DMS53 (cell line): ENCODE data around the gene SCP2.
A peak's percentile ranks its signal among the peaks of the same experiment; 100 is the strongest.

Experiments
- DNase-seq: peaks from one replicate; lab custom pipeline; 2025; lab: John Stamatoyannopoulos, UW

SCP2 gene

DNA sequence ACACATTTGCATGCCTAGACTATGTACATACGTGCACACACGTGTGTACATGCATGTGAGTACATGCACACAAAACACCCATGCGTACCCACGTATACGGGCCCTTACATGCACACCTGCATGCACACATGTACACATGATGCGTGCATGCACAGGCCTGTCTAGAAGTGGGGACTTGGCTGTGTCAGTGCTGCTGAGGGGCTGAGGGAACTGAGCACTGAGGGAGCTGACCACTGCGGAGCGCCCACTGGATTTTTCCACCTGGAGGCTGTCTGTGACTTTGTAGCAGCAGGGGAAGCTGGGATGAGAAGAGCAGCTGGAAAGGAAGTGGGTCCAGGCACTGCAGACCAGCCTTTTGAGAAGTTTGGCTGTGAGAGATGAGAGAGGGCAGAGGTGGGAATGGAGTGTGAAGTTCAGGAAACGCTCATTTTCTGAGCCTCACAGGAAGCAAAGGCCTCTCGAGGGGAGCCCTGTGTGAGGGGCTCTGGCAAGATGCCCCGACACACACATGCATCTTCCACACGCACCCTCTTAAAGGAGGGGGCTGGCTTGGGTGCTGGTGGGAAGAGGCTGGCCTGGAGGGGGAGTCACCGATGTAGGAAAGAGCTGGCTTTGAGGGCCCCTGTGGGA, 155.9 kb downstream of the SCP2 start:
- no peak for DNase-seq

DNA sequence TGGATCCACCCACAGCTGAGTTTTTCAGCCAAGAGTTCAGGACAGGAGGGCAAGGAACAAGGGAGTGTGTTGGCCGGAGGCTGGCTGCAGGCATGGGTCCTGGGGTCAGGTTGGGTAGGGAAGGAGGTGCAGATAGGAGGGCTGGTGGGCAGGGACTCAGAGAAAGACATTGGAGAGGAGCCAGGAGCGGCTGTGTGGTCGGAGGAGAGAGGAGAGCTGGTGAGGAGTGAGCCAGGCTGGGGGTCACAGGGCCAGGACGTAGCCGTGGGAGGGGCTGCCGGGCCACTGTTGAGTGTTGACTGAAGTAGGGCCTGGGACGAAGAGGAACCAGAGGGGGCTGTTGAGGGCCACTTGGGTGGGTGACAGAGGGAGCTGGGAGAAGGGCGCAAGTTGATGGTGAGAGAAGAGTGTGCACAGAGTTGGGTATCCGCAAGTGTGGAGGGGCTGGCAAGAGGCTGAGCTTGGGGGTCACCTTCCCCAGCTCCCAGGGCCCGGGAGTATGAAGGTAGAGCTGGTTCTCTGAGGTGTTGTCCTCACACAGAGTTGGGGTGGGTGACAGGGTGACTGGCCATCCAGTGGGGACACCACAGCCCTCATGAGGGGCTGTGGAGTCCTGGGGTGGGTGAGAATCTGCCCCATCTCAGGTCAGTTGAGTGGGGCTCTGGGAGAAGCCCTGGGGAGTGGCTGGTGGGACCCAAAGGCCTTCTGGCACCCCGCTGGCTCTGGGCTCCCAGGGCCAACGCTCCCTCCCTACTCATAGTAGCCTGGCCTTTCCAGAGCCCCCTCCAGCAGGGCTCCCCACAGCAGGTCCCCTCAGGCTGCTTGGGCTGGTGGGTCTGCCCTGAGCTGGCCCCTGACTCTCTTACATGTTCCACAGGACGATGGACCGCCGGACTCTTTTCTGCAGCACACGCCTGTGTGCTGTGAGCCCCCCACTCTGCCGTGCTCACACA, 156.8 kb downstream of the SCP2 start:
- no peak for DNase-seq

DNA sequence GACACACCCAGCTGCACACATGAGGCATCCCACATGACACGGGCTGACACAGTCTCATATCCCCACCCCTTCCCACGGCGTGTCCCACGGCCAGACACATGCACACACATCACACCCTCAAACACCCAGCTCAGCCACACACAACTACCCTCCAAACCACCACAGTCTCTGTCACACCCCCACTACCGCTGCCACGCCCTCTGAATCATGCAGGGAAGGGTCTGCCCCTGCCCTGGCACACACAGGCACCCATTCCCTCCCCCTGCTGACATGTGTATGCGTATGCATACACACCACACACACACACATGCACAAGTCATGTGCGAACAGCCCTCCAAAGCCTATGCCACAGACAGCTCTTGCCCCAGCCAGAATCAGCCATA, 157.5 kb downstream of the SCP2 start:
- DNase-seq = no peak

DNA sequence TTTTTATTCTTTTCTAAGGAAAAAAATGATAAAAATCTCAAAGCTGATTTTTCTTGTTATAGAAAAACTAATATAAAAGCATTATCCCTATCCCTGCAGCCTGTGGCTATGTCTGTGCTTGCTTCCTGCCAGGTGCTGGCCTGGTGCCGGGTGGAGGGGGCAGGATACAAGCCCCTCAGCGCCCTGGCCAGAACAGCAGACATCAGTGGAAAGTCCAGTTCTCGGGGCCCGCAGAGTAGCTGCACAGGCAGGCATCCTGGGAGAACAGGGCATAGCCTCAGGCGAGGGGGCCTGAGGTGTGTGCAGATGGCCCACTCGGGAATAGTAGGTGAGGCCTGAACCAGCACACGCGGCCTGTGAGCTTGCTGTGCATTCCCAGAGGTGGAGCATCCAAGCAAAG, 158.3 kb downstream of the SCP2 start:
- no peak for DNase-seq

DNA sequence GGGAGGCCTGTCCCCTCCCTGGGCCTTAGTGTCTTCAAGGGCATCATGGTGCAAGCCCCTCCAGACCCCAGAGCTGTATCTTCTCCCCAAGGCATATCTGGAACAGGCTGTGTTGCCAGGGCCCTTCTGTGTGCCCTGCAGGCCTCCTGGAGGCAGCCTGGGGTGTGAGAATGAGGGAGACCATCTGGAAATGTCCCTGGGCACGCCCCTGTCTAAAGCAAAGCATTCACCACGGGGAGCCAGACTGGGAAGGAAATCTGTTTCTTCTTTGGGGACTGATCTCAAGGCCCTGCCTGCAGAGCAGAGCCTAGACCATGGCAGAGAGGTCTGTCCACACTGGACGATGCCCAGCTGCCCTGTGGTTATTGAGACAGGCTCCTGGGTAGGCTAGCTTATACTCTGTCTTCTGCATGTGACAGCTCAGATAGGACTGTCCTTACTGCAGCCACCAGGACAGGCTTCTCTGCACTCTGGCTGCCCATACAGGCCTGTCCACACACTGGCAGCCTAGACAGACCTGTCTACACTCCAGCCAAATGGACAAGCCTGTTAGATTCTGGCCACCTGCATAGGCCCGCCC, 159.5 kb downstream of the SCP2 start:
- no peak for DNase-seq

DNA sequence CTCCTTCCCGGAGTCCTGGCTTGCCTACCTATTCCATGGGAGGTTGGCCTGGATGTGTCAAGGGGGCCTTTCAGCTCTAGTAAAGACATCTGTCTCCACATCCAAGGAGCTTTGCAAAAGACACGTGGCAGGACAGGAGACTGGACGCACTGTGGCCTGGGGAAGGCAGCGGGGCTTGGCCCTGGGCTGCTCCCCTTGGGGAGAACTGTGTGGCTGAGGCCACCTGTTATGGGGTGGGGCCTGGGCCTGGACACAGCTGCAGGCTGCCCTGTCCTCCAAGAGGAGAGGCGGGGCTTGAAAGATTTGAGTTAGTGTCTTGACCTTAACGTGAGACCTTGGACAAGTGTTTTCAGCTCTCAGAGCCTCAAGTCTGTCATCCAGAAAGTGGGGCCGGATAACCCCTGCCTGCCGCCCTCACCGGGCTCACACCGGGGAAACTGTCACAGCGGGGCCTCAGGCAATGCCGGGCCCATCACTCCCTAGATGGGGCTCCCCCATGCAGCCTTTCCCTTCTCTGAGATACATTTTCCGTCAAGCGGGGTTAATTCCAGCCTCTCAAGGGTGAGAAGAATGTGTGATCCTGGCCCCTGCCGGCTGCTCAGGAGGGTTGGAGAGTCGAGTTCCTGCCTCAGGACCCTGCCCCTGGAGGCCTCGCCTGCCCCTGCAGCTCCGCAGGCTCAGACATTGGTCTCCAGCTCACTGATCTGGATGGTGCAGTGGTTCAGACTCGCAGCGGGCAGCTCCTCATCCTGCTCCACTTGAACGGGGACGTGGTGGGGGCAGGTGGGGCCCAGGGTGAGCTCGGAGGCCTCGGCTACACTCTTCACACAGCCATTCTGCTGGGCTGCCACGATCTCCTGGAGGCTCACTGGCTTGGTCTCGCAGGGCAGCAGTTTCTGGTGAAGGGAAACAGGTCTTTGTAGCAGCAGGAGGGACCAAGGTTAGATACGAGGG, 160.5 kb downstream of the SCP2 start:
- no peak for DNase-seq

DNA sequence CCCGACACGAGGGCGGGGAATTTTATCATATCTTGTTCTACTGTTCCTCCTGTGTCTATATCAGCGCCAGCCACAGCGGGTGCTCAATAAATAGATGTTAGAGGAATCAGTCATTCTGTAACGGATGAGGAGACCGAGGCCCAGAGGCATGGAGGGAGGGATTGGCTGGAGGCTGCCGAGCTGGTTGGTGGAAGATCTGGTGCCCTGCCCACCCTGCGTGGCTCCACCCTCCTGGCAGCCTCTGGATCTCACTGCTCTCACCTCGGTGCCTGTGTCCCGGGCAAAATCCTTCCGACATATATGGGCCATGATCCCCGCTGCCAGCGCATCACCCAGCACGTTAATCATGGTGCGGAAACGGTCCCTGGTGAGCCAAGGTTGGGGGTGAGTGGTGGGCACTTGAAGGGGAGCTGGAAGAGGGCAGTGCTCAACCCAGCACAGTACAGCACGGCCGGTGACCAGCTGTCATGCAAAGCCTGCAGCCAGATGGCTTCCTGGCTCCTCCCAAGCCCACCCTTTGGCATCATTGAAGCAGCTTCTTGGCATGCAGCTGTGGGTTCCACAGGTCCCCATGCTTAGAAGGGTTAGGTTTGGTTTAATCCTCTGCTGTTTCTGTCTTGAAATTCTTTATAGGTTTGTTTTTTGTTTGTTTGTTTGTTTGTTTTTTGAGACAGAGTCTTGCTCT, 161.7 kb downstream of the SCP2 start:
- no peak for DNase-seq

DNA sequence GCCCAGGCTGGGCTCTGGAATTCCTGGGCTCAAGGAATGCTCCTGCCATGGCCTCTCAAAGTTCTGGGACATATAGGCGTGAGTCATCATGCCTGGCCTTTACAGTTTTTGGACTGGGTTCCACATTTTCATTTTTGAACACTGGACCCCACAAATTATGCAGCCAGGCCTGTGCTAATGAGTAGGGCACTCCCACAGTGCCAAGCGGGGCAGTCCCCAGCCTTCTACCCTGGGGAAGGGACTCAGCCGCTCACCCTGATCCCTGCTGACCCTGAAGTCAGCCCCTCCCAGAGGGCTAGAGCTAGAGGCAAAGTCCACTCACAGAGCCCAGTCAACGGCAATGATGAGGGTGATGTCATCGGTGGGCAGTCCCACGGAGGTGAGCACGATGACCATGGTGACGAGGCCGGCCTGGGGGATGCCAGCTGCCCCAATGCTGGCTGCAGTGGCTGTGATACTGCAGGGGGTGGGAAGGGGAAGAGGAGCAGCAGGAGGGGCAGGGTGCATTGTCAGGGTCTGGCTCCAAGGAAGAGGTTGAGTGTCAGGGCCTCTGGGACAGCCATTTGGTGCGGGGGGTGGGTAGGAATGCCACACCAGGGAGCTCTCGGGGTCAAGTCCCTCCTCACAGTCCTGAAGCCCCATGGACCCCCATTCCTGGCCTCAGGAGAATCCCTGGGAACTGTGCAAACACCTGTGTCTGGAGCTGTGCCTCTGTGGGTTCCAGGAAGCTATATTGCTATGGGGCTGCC, 162.6 kb downstream of the SCP2 start:
- DNase-seq = peak; percentile 52

DNA sequence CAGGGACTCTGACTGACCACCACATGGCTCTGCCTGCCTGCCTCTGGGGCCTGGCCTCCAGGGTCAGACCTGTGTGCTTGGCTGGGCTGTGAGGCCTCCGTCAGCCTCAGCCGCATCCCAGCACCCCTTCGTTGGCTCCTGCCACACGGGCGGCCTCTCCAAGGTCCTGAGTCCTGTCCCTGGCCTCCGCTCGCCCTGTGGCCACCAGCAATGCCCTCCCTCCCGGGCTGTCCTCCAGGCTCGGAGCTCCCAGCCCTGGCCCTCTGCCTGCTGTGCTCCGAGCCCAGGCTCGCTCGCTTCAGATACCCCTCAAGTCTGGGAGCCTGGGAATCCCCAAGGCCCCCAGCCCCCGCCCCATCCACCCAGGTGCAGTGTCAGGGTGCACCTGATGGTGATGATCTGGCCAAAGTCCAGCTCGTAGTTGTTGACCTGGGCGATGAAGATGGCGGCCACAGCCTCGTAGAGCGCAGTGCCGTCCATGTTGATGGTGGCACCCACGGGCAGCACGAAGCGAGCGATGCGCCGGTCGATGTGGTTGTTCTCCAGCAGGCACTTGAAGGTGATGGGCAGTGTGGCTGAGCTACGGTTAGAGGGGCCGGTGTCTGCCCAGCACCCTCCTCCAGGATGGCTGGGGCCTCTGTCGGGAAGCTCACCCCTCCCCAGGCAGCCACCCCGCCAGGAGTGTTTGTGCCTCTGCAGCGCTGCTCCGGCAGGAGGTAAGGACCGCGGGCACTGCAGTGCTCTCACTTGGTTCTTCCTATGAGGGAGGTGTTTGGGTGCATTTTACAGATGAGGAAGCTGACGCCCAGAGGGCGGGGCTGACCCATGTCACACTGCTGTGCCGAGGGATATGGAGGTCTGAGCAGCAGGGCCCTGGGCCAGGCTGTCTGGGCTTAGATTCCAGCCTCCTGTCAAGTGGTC, 163.4 kb downstream of the SCP2 start:
- DNase-seq = peak; percentile 73

DNA sequence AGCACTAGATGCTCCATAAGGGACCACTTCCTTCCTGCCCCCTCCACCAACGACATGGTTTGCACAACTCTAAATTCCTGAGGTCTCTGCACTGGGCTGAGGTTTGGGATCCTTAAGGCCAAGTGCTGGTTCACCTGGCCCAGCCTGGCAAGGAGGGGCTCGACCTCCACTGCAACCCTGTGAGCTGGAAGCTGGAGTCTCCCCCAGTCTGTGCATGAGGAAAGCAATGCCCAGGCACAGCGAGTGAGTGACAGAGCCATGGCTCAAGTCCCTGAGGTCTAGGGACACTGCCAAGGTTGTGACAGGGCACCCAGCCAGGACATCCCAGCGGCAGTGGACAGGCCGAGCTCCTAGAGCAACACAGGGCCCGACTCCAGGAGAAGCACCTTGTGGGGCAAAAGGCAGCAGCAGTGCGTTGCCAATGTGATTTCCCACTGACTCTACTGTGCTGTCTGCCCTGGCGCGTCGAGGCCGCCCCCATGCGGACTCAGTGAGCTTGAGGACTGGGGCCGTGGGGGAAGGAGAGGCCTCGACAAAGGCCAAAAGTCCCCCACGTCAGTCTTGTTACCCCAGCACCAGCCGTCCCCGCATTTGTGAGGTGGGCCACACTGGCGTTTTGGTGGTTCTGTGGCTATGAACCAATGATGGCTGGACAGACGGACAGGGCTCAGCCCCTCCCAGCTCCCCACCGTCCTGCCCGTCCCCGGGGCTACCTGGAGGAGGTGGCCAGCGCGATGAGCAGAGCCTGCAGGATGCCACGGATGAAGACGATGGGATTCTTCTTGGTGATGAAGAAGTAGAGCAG, 165.0 kb downstream of the SCP2 start:
- DNase-seq = no peak

DNA sequence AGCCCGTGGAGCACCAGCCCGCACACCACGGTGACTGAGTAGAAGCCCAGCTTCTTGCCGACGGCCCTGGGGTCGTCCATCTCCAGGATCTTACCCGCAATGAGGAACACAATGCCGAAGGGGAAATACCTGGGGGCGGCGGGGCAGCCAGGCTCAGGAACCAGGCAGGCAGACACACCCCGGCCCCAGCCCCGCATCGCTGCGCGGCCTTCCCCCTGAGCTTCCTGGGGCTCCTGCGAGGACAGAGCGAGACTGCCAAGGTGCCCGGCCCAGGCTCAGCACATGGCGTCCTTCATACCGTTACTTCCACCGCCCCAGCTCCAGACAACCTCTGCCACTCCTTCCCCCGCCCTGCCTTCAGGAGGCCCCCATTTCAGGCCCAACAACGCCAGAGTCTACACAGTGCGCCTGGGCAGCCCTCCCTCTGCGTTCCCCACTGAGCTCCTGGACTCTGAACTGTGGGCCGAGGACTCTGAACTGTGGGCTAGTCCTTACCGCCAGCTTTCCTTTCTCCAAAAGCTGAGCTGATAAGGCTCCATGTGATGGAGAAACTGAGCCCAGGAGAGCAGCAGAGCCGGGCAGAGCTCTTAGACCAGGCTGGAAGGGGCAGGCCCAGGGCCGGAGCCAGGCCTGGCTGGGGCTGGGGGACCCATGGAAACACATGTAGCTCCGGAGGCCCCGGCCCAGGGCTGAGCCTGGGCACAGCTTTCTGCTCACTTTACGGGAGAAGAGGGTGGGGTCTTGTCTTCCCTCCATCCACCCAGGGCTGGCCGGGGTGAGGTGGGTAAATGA, 165.8 kb downstream of the SCP2 start:
- no peak for DNase-seq

DNA sequence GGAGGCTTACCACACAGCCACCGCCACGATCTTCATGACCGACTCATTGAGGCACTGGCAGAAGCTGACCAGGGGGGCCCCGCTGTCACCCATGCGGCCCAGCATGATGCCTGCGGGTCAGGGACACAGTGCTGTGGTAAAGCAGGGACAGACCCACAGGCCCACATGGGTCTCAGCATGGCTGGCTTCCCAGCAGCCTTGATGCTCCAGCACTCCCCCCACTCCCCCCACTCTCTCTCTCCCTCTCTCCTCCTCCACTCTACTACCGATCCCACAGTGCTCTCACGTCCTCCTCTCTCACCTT, 166.3 kb downstream of the SCP2 start:
- DNase-seq = no peak

DNA sequence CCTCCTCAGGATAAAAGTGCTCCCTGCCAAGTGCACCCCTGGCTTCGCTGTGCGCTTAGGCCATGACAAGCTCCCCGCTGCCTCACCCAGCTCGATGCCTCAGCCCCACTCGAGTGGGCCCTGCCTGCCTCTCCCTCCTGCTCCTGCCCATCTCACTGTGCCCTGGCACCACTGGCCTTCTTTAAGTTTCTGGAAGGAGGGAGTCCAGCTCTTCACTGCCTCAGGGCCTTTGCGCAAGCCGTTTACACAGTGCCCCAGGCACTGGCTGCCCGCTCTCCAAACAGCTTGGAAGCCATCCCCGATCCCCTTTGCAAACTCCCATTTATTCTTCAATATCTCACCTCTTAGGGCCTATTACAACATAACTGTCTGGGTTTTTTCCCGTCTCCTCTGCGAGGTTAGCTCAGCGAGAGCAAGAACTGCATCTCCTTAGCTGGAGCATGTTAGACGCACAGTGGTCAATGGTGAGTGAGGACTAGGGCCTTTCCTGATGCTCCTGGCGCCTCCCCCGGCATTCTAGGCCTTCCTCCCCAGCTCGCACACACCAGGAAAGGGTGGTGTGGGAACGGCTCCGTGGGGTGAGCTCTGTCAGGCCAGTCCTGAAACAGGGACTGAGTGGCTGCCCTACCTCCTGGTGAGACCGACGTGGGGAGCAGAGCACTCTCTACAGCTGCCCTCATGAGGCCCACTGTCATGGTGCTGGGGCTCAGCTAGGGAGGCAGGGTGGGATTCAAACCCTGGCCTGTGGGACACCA, 166.9 kb downstream of the SCP2 start:
- no peak for DNase-seq

DNA sequence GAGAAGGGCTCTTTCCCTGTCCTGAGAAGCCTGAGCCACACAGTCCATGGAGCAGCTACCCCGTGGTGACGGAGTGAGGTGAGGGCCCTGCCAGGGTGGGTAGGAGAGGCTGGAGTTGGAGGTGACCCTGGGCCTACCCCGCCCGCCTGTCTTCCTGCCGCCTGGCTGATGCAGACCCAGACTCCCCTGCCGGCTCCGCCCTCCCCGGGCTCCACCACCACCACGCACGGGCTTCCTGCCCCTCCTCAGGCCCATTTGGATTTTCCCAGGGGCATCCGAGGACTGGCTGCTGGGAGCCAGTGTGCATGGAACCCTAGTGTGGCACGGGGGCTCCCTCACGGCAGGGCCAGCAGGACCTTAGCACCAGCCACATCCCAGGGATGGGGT, 167.4 kb downstream of the SCP2 start:
- DNase-seq = no peak
